Adipocyte (in vitro differentiated cells): ENCODE measurements around the gene RDH16.

Source experiments
- DNase-seq: peaks from one replicate; pipeline ENCODE4 v3.0.0-alpha.2; 2015; ENCODE audit warnings: low read depth
- H3K27me3 ChIP-seq: replicated peaks from 2 replicates; pipeline ENCODE4 v1.7.0; 2013; ENCODE audit warnings: mild to moderate bottlenecking, low read length, moderate library complexity; ENCODE audit not compliant: control insufficient read depth, insufficient read depth
- H3K36me3 ChIP-seq: 2 replicates; pipeline ENCODE4 v1.7.0; 2013; ENCODE audit warnings: low read length, mild to moderate bottlenecking, moderate library complexity; ENCODE audit not compliant: control insufficient read depth, insufficient read depth, severe bottlenecking
- H3K4me1 ChIP-seq: 2 replicates; pipeline ENCODE4 v1.7.0; 2013; ENCODE audit warnings: mild to moderate bottlenecking, low read length, moderate library complexity; ENCODE audit not compliant: control insufficient read depth, insufficient read depth
- H3K4me3 ChIP-seq: 2 replicates; pipeline ENCODE4 v1.7.0; 2013; ENCODE audit warnings: mild to moderate bottlenecking, low read length, moderate library complexity
- H3K9ac ChIP-seq: 2 replicates; pipeline ENCODE4 v1.7.0; 2013; ENCODE audit warnings: mild to moderate bottlenecking, low read length, moderate library complexity
- H3K9me3 ChIP-seq: 2 replicates; pipeline ENCODE4 v1.7.0; 2013; ENCODE audit warnings: mild to moderate bottlenecking, low read length, moderate library complexity; ENCODE audit not compliant: control insufficient read depth

Gene RDH16

GRCh38 chr12:56996793-56997545 lies 39.6 kb upstream of the RDH16 start:
- no peak overlapping the region for H3K9ac ChIP-seq
- no peaks in the 10 kb centered on the region for H3K27me3 ChIP-seq
- no peaks in the 10 kb centered on the region for H3K36me3 ChIP-seq
- no peaks in the 10 kb centered on the region for H3K4me1 ChIP-seq
- no peak for DNase-seq
- H3K9me3 ChIP-seq = no peaks in the 10 kb centered on the region
- H3K4me3 ChIP-seq = no peak overlapping the region

DNA sequence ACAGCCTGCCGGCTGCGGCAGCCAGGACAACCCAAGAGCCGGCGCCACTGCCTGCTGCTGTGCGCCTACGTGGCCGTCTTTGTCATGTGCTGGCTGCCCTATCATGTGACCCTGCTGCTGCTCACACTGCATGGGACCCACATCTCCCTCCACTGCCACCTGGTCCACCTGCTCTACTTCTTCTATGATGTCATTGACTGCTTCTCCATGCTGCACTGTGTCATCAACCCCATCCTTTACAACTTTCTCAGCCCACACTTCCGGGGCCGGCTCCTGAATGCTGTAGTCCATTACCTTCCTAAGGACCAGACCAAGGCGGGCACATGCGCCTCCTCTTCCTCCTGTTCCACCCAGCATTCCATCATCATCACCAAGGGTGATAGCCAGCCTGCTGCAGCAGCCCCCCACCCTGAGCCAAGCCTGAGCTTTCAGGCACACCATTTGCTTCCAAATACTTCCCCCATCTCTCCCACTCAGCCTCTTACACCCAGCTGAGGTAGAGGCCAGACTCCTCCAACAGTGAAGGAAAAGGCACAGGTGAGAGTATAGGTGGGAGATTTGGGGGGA lies 38.6 kb upstream of the RDH16 start:
- Histone ChIP-seq H3K4me3 (no peak overlapping the region), H3K9ac (no peak overlapping the region), H3K36me3 (no peaks in the 10 kb centered on the region), H3K9me3 (no peaks in the 10 kb centered on the region), H3K27me3 (no peaks in the 10 kb centered on the region), H3K4me1 (peaks cover 9% of the 10 kb centered on the region)
- DNase-seq = no peak

GRCh38 chr12:56995201-56995929 lies 38.0 kb upstream of the RDH16 start:
- no peak for DNase-seq
- Histone ChIP-seq H3K36me3 (no peaks in the 10 kb centered on the region), H3K4me1 (peaks cover 12% of the 10 kb centered on the region), H3K4me3 (no peak overlapping the region), H3K27me3 (no peaks in the 10 kb centered on the region), H3K9me3 (no peaks in the 10 kb centered on the region), H3K9ac (no peak overlapping the region)

DNA sequence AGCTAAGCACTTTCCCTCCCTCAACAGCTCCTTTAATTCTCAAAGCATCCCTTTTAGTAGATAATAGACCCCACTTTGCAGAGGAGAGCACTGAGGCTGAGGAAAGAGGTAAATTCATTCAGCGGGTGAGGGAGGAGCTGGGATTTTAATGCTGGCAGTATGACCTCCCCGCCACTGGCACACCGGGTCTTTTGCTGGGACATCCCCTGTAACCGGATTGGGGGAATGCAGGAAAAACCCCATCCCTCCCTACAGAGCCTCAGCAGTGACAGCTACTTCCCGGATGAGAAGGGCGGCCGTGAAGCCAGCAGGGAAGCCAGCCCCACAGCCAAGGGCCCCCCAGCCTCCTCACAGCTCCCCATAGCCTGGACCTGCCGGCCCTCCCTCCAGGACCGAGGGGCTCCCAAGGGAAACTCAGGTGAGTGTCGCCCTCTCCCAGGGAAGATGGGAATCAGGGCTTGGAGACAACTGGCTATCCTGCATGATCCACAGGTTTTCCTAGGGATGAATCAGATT lies 36.9 kb upstream of the RDH16 start:
- no peak for DNase-seq
- Histone ChIP-seq H3K9ac (no peak overlapping the region), H3K36me3 (no peaks in the 10 kb centered on the region), H3K4me1 (peaks cover 12% of the 10 kb centered on the region), H3K9me3 (no peaks in the 10 kb centered on the region), H3K27me3 (no peaks in the 10 kb centered on the region), H3K4me3 (no peak overlapping the region)

DNA sequence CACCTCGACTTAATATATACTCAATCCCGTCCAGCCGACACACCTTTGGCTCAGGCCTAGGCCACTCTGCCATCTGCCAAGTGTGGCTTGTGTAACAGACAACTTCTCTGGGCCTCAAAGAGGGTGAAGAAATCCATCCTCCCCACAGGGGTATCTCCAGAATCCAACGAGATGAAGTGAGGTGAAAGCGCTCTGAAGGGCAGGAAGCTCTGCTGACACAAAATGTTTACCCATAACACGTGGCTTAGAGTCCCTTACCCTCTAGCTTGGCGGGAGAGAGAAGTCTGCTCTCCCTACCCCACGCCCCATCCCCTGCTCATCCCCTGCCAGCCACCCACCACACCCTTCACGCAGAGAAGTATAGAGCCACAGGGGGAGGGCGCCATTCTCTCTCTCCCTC lies 35.9 kb upstream of the RDH16 start:
- H3K9ac ChIP-seq = no peak overlapping the region
- H3K27me3 ChIP-seq = no peaks in the 10 kb centered on the region
- no peaks in the 10 kb centered on the region for H3K36me3 ChIP-seq
- DNase-seq = no peak
- H3K9me3 ChIP-seq = no peaks in the 10 kb centered on the region
- H3K4me1 ChIP-seq = peaks cover 14% of the 10 kb centered on the region
- H3K4me3 ChIP-seq = no peak overlapping the region

- no peak for DNase-seq
Measured at GRCh38 chr12:56991319-56992246, 34.2 kb upstream of the RDH16 start.

GRCh38 chr12:56990648-56991318 lies 33.4 kb upstream of the RDH16 start:
- H3K4me3 ChIP-seq = no peak overlapping the region
- no peaks in the 10 kb centered on the region for H3K27me3 ChIP-seq
- peaks cover 15% of the 10 kb centered on the region for H3K4me1 ChIP-seq
- DNase-seq = no peak
- H3K9me3 ChIP-seq = no peaks in the 10 kb centered on the region
- H3K36me3 ChIP-seq = no peaks in the 10 kb centered on the region
- peak overlapping the region; percentile 46 for H3K9ac ChIP-seq

More at GRCh38 chr12:56991319-56992246, 34.2 kb upstream of the RDH16 start:
- Histone ChIP-seq H3K4me3 (no peak overlapping the region), H3K4me1 (peaks cover 15% of the 10 kb centered on the region), H3K9ac (peak overlapping the region; percentile 46), H3K27me3 (no peaks in the 10 kb centered on the region), H3K9me3 (no peaks in the 10 kb centered on the region), H3K36me3 (no peaks in the 10 kb centered on the region)

DNA sequence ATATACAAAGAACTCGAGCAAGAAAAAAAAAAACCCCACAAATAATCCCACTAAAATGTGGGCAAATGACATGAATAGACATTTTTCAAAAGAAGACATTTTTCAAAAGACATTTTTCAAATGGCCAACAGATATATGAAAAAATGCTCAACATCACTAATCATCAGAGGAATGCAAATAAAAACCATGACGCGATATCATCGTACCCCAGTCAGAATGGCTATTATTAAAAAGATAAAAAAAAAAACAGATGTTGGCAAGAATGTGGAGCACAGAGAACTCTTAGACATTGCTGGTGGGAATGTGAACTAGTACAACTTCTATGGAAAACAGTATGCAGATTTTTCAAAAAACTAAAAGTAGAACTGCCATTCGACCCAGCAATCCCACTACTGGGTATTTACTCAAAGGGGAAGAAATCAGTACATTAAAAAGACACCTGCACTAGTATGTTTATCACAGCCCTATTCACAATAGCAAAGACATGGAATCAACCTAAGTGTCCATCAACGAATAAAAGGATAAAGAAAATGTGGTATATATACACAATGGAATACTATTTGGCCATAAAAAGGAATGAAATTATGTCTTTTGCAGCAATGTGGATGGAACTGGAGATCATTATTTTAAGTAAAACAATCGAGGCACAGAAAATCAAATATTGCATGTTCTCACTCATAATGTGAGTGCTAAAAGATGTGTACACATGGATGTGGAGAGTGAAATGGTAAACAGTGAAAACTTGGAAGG lies 32.6 kb upstream of the RDH16 start:
- Histone ChIP-seq H3K9ac (no peak overlapping the region), H3K36me3 (no peaks in the 10 kb centered on the region), H3K27me3 (no peaks in the 10 kb centered on the region), H3K9me3 (no peaks in the 10 kb centered on the region), H3K4me1 (peaks cover 15% of the 10 kb centered on the region), H3K4me3 (no peak overlapping the region)
- DNase-seq = no peak

DNA sequence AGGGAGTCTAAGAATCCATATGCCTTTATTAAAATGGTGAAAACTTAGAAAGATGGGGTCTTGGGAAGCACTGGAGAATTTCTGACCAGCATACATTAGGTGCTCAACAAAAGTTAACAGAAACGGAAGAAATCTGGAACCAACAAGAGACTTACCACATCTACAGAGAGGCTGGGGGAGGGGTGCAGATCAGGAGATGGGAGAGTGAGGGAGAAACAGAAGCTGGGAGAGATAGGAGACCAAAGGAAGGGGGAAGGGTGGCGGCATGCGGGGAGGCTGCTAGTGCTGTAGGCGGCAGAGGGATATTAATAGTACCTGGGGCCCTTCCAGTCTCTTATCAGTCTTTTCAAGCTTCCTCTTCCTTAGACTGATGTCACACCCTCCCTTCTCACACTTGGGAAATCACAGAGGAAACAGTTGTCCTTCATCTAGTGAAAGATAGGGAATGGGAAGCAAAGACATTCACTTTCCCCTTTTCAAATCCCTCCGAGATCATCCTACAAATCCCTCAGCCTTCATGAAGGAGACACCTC lies 30.9 kb upstream of the RDH16 start:
- H3K4me1 ChIP-seq = peaks cover 15% of the 10 kb centered on the region
- peaks cover 8% of the 10 kb centered on the region for H3K27me3 ChIP-seq
- no peaks in the 10 kb centered on the region for H3K9me3 ChIP-seq
- no peak for DNase-seq
- H3K4me3 ChIP-seq = no peak overlapping the region
- H3K36me3 ChIP-seq = no peaks in the 10 kb centered on the region
- no peak overlapping the region for H3K9ac ChIP-seq
